K562 (cell line): ENCODE results near the gene SPRED2. TPM values are rescaled to one million over a fixed set of nuclear protein-coding genes. Genes with fewer than 3 reads are reported as not detected.

Experiments
- ATF7 ChIP-seq: fragments of 450-650 bp; IDR thresholded peaks from 2 replicates; pipeline ENCODE4 v1.7.1; 2014; ENCODE audit warnings: mild to moderate bottlenecking, moderate library complexity
- BRCA1 ChIP-seq, 2 experiments: fragments of 450-650 bp in 1 of 2; sonication (generic) in 1 of 2; formaldehyde crosslinking in 1 of 2; IDR thresholded peaks; 2 replicates each; pipeline versions ENCODE4 v1.5.0 to v1.6.1; 2017 to 2020; ENCODE audit warnings: mild to moderate bottlenecking in 1 of 2, missing genetic modification reagents in 1 of 2
- HDAC2 ChIP-seq: fragments of 450-650 bp; IDR thresholded peaks from 2 replicates; pipeline ENCODE4 v1.6.1; 2016; ENCODE audit warnings: mild to moderate bottlenecking
- HDAC3 ChIP-seq: fragments of 450-650 bp; IDR thresholded peaks from 2 replicates; pipeline ENCODE4 v1.6.1; 2018; ENCODE audit warnings: borderline replicate concordance, mild to moderate bottlenecking, moderate library complexity; ENCODE audit not compliant: partially characterized antibody
- MTA3 ChIP-seq: fragments of 450-650 bp; formaldehyde crosslinking; IDR thresholded peaks from 2 replicates; pipeline ENCODE4 v1.6.1; 2017; ENCODE audit warnings: mild to moderate bottlenecking, borderline replicate concordance
- PCBP1 ChIP-seq: fragments of 200-400 bp; formaldehyde crosslinking; IDR thresholded peaks from 2 replicates; pipeline ENCODE4 v1.6.1; 2018; ENCODE audit warnings: mild to moderate bottlenecking, low read depth, low read length; ENCODE audit not compliant: poor library complexity, severe bottlenecking
- PYGO2 ChIP-seq: fragments of 450-650 bp; IDR thresholded peaks from 2 replicates; pipeline ENCODE4 v1.6.1; 2016; ENCODE audit warnings: mild to moderate bottlenecking, missing genetic modification characterization, moderate library complexity, missing compliant biosample characterization
- SMAD2 ChIP-seq: fragments of 150-350 bp; IDR thresholded peaks from 2 replicates; pipeline ENCODE4 v1.6.1; 2014; ENCODE audit warnings: low read depth, mild to moderate bottlenecking, low read length
- SMC3 ChIP-seq: conservative IDR thresholded peaks from 2 replicates; pipeline ENCODE4 v1.6.1; 2011; ENCODE audit warnings: low read depth, low read length, improper control_type of control experiment; ENCODE audit not compliant: insufficient read depth
- STAT5A ChIP-seq: IDR thresholded peaks from 2 replicates; pipeline ENCODE4 v1.6.1; 2012; ENCODE audit warnings: low read length, inconsistent platforms, borderline replicate concordance
- STAT5B ChIP-seq: fragments of 250-450 bp; sonication (Bioruptor Pico); IDR thresholded peaks from 2 replicates; pipeline ENCODE4 v1.8.0; 2021; ENCODE audit warnings: mild to moderate bottlenecking, inconsistent platforms
- ZBED1 ChIP-seq: IDR thresholded peaks from 2 replicates; pipeline ENCODE4 v1.6.1; 2014
- ZNF212 ChIP-seq: fragments of 450-650 bp; formaldehyde crosslinking; IDR thresholded peaks from 2 replicates; pipeline ENCODE4 v1.4.0; 2020; ENCODE audit warnings: mild to moderate bottlenecking
- ZNF24 ChIP-seq: fragments of 450-650 bp; IDR thresholded peaks from 2 replicates; pipeline ENCODE4 v1.6.1; 2016
- ZNF3 ChIP-seq: fragments of 250-450 bp; sonication (Bioruptor Pico); IDR thresholded peaks from 2 replicates; pipeline ENCODE4 v1.5.0; 2021; ENCODE audit warnings: mild to moderate bottlenecking, moderate library complexity
- ZNF354B ChIP-seq: fragments of 250-450 bp; sonication (Bioruptor Pico); IDR thresholded peaks from 2 replicates; pipeline ENCODE4 v1.4.0; 2020
- ZNF584 ChIP-seq: fragments of 200-800 bp; sonication (Bioruptor generic); IDR thresholded peaks from 2 replicates; pipeline ENCODE4 v1.6.1; 2016; ENCODE audit warnings: low read depth, mild to moderate bottlenecking, missing genetic modification characterization, missing compliant biosample characterization
- ZNF780A ChIP-seq: fragments of 250-450 bp; sonication (Bioruptor Pico); IDR thresholded peaks from 2 replicates; pipeline ENCODE4 v1.5.0; 2021; ENCODE audit warnings: mild to moderate bottlenecking
- polyA plus RNA-seq, 8 experiments: library from polyadenylated mRNA; depleted of rRNA in 4 of 8; stranded (reverse) in 5 of 8; unstranded in 3 of 8; fragments of >200 nt; fragmentation: Nextera tagmentation in 2 of 8; fragmentation: Illumina TruSeq in 1 of 8; extraction: Ambion mirVana in 2 of 8; extraction: Trizol in 1 of 8; gene quantifications; 2 replicates each; pipeline versions ENCODE4 v1.2.1 to v1.2.3, GENCODE V29; 2011 to 2014; ENCODE audit warnings: inconsistent platforms in 1 of 8, missing spikeins in 1 of 8
- total RNA-seq, 7 experiments: library from RNA; depleted of rRNA in 6 of 7; stranded (reverse); fragments of >200 nt in 6 of 7; fragmentation: Illumina TruSeq in 2 of 7; extraction: Trizol in 2 of 7; gene quantifications; 2 replicates each; pipeline versions ENCODE4 v1.2.1 to v1.2.3, GENCODE V29; 2011 to 2021; ENCODE audit warnings: low replicate concordance in 1 of 7
- TF ChIP-seq, protein P1 (sequence below): sonication (generic); formaldehyde crosslinking; IDR thresholded peaks from 2 replicates; pipeline ENCODE4 v1.8.0; 2022; ENCODE audit warnings: missing genetic modification reagents, mild to moderate bottlenecking, borderline replicate concordance
- TF ChIP-seq, protein P2 (sequence below): fragments of 450-650 bp; IDR thresholded peaks from 2 replicates; pipeline ENCODE4 v1.6.1; 2018; ENCODE audit warnings: mild to moderate bottlenecking, low read depth; ENCODE audit not compliant: partially characterized antibody
- TF ChIP-seq, protein P3 (sequence below): IDR thresholded peaks from 2 replicates; pipeline ENCODE4 v1.6.1; 2011; ENCODE audit not compliant: insufficient read length; ENCODE audit errors: extremely low read depth
- TF ChIP-seq, protein P4 (sequence below): sonication (generic); formaldehyde crosslinking; IDR thresholded peaks from 2 replicates; pipeline ENCODE4 v1.8.0; 2022; ENCODE audit warnings: mild to moderate bottlenecking, missing genetic modification reagents, borderline replicate concordance
- TF ChIP-seq, protein P5 (sequence below): fragments of 250-450 bp; sonication (Bioruptor Pico); IDR thresholded peaks from 2 replicates; pipeline ENCODE4 v1.8.0; 2021; ENCODE audit warnings: moderate library complexity, mild to moderate bottlenecking, inconsistent platforms

Gene SPRED2
- total and polyA plus RNA-seq, 9 of the 15 experiments (the other 6 are each of a cell fraction or from before 2014, with no cell fraction given): 4.6 to 50.8 (median 14.1) TPM

DNA sequence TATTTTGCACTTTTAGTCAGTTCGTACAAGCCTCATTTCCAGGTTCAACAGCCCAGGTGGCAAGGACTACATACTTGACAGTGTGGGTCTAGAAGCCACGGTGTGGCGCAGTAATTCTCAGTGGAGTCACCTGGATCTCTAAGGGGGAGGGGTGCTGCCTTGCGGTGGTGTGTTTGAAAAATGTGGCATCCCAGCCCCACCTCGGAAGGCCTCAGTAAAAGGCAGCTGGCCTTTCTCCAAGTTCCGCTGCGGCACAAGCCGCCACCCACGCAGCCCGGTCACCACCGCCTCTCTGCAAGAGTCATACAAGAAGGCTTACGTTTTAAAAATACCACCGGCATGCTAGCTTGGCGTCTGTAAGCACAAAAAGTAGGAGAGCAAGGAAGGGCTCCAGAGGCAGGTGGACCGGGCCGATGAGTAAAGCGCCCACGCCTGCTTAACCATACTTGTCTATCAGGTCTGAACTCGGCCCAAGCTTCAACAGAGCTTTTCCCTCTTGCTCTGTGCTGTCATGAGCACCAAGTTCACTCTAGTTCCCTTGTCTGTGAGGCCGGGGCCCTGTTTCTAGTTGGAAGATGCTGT is 49.5 kb downstream of the SPRED2 start (continued):
- TF ChIP-seq, protein P1, sequence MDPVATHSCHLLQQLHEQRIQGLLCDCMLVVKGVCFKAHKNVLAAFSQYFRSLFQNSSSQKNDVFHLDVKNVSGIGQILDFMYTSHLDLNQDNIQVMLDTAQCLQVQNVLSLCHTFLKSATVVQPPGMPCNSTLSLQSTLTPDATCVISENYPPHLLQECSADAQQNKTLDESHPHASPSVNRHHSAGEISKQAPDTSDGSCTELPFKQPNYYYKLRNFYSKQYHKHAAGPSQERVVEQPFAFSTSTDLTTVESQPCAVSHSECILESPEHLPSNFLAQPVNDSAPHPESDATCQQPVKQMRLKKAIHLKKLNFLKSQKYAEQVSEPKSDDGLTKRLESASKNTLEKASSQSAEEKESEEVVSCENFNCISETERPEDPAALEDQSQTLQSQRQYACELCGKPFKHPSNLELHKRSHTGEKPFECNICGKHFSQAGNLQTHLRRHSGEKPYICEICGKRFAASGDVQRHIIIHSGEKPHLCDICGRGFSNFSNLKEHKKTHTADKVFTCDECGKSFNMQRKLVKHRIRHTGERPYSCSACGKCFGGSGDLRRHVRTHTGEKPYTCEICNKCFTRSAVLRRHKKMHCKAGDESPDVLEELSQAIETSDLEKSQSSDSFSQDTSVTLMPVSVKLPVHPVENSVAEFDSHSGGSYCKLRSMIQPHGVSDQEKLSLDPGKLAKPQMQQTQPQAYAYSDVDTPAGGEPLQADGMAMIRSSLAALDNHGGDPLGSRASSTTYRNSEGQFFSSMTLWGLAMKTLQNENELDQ (CRISPR knock-in tag): no peak
- TF ChIP-seq ZNF3 (CRISPR knock-in tag) (no peak), ZNF354B (CRISPR knock-in tag) (no peak), PCBP1 (no peak), STAT5A (no peak), PYGO2 (tag) (no peak), MTA3 (no peak), STAT5B (CRISPR knock-in tag) (no peak), HDAC3 (peak; percentile 22), ZNF24 (no peak), ATF7 (peak; percentile 73; the same call in 1 of the 2 replicates), SMC3 (0 out of 2 replicates have a peak, but pooled peaks have one; percentile 14), ZNF584 (no peak), ZBED1 (0 out of 2 replicates have a peak, but pooled peaks have one; percentile 37), SMAD2 (no peak), ZNF780A (CRISPR knock-in tag) (no peak), BRCA1 (IDR thresholded peaks at IDR 0.05) (no peak), BRCA1 (CRISPR knock-in tag; IDR thresholded peaks at IDR 0.05) (no peak), ZNF212 (CRISPR knock-in tag) (no peak), HDAC2 (no peak; the same call in 1 of the 2 replicates)
- TF ChIP-seq, protein P2, sequence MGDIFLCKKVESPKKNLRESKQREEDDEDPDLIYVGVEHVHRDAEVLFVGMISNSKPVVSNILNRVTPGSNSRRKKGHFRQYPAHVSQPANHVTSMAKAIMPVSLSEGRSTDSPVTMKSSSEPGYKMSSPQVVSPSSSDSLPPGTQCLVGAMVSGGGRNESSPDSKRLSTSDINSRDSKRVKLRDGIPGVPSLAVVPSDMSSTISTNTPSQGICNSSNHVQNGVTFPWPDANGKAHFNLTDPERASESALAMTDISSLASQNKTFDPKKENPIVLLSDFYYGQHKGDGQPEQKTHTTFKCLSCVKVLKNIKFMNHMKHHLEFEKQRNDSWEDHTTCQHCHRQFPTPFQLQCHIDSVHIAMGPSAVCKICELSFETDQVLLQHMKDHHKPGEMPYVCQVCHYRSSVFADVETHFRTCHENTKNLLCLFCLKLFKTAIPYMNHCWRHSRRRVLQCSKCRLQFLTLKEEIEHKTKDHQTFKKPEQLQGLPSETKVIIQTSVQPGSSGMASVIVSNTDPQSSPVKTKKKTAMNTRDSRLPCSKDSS: no peak
- TF ChIP-seq, protein P3, sequence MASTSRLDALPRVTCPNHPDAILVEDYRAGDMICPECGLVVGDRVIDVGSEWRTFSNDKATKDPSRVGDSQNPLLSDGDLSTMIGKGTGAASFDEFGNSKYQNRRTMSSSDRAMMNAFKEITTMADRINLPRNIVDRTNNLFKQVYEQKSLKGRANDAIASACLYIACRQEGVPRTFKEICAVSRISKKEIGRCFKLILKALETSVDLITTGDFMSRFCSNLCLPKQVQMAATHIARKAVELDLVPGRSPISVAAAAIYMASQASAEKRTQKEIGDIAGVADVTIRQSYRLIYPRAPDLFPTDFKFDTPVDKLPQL: no peak
- TF ChIP-seq, protein P4, sequence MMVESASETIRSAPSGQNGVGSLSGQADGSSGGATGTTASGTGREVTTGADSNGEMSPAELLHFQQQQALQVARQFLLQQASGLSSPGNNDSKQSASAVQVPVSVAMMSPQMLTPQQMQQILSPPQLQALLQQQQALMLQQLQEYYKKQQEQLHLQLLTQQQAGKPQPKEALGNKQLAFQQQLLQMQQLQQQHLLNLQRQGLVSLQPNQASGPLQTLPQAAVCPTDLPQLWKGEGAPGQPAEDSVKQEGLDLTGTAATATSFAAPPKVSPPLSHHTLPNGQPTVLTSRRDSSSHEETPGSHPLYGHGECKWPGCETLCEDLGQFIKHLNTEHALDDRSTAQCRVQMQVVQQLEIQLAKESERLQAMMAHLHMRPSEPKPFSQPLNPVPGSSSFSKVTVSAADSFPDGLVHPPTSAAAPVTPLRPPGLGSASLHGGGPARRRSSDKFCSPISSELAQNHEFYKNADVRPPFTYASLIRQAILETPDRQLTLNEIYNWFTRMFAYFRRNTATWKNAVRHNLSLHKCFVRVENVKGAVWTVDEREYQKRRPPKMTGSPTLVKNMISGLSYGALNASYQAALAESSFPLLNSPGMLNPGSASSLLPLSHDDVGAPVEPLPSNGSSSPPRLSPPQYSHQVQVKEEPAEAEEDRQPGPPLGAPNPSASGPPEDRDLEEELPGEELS (CRISPR knock-in tag): no peak
- TF ChIP-seq, protein P5, sequence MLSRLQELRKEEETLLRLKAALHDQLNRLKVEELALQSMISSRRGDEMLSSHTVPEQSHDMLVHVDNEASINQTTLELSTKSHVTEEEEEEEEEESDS (CRISPR knock-in tag): no peak
